Gastroesophageal sphincter (tissue), 3 donors: ENCODE results near the gene SORCS1.

Experiments used
- CTCF ChIP-seq, 4 experiments: fragments of 200-600 bp in 2 of 4; fragments of 450-650 bp in 2 of 4; sonication (generic) in 1 of 4; IDR thresholded peaks; one replicate each; pipeline ENCODE4 v1.5.1; 2017 to 2019; ENCODE audit warnings: antibody characterized with exemption in 4 of 4, mild to moderate bottlenecking in 2 of 4, moderate library complexity in 2 of 4
- EP300 ChIP-seq: sonication (generic); formaldehyde crosslinking; IDR thresholded peaks from one replicate; pipeline ENCODE4 v1.6.1; 2017; ENCODE audit warnings: antibody characterized with exemption, mild to moderate bottlenecking
- POLR2A ChIP-seq, 2 donors: fragments of 450-650 bp; IDR thresholded peaks; one replicate each; pipeline ENCODE4 v1.6.1; 2017; ENCODE audit warnings: antibody characterized with exemption in 2 of 2, mild to moderate bottlenecking in 2 of 2, moderate library complexity in 1 of 2
- POLR2AphosphoS5 ChIP-seq: sonication (generic); formaldehyde crosslinking; IDR thresholded peaks from one replicate; pipeline ENCODE4 v1.6.1; 2017; ENCODE audit warnings: antibody characterized with exemption

GRCh38 chr10:106947643-106948042 is 216.9 kb downstream of the SORCS1 start:
- TF ChIP-seq CTCF (IDR thresholded peaks at IDR 0.05) (no peak), POLR2A (IDR thresholded peaks at IDR 0.05) (no peak), POLR2AphosphoS5 (no peak), EP300 (no peak)
